Measurements from ENCODE around the gene SNED1. TPM values are rescaled to one million over a fixed set of nuclear protein-coding genes. Genes with fewer than 3 reads are reported as not detected.

Gene SNED1
- total RNA-seq, 1 experiment from 2014 or later: 3.2 TPM

DNA sequence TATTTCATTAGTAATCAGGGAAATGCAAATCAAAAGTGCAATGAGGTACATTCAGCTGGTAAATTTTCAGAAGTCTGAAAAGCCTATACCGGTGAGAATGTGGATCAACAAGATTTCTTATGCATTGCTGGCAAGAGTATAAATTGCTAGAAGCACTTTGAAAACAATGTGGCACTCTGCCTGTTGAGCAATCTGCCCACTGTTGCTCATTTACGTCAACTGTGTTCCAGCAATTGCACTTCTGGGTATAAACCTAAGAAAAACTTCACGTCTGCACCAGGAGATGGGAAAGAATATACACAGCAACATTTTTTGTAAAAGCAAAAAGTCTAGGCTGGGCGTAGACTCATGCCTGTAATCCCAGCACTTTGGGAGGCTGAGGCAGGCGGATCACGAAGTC, 62.9 kb downstream of the SNED1 start (continued):
- TF ChIP-seq, protein P1, sequence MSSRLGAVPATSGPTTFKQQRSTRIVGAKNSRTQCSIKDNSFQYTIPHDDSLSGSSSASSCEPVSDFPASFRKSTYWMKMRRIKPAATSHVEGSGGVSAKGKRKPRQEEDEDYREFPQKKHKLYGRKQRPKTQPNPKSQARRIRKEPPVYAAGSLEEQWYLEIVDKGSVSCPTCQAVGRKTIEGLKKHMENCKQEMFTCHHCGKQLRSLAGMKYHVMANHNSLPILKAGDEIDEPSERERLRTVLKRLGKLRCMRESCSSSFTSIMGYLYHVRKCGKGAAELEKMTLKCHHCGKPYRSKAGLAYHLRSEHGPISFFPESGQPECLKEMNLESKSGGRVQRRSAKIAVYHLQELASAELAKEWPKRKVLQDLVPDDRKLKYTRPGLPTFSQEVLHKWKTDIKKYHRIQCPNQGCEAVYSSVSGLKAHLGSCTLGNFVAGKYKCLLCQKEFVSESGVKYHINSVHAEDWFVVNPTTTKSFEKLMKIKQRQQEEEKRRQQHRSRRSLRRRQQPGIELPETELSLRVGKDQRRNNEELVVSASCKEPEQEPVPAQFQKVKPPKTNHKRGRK (CRISPR knock-in tag; IDR thresholded peaks at IDR 0.05; ENCODE audit: borderline replicate concordance): no peak

- H3K27ac Mint-ChIP-seq: no peak overlapping the region
- H3K27me3 Mint-ChIP-seq (ENCODE audit: low read depth): no peaks in the 10 kb centered on the region; the same call in 1 of the 2 replicates
- no peak overlapping the region for H3K4me3 Mint-ChIP-seq
- no peak for TF ChIP-seq ZNF281 (CRISPR knock-in tag; IDR thresholded peaks at IDR 0.05)
- no peak for TF ChIP-seq RELA (CRISPR knock-in tag; IDR thresholded peaks at IDR 0.05; ENCODE audit: borderline replicate concordance)
- no peak for TF ChIP-seq FOXP1 (CRISPR knock-in tag; IDR thresholded peaks at IDR 0.05; ENCODE audit: borderline replicate concordance)
- no peak for TF ChIP-seq SOX15 (CRISPR knock-in tag; IDR thresholded peaks at IDR 0.05)
- TF ChIP-seq, protein P2, sequence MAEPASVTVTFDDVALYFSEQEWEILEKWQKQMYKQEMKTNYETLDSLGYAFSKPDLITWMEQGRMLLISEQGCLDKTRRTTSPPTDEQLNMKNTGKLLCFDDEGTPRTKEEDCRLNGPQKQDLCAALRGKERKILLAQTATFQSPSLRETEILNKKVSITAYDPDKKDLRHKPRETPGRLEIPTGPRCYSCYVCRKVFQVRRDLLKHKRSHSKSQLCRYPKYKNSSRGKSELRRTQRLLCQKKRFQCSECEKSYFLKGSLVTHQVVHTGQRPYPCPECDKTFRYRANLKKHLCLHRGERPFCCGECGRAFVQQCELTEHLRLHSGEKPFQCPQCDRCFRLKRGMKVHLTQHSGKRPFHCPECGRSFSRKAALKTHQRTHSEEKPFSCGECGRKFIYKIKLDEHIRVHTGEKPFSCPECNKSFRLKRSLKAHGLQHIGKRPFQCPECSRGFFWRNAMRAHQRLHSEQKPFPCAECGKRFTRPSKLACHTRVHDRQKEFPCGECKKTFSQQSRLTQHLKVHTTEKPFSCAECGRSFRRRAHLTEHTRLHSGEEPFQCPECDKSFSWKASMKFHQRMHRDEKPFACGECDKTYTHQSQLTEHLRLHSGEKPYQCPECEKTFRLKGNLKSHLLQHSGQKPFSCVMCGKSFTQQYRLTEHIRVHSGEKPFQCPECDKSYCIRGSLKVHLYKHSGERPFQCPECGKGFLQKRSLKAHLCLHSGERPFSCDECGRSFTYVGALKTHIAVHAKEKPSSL (CRISPR knock-in tag; conservative IDR thresholded peaks at IDR 0.05): no peak
- no peak for TF ChIP-seq NR1H2 (CRISPR knock-in tag; IDR thresholded peaks at IDR 0.05)
- TF ChIP-seq SP1 (CRISPR knock-in tag; conservative IDR thresholded peaks at IDR 0.05): no peak
- no peak for TF ChIP-seq ZNF219 (CRISPR knock-in tag; IDR thresholded peaks at IDR 0.05; ENCODE audit: borderline replicate concordance)
- no peak for TF ChIP-seq USF2 (CRISPR knock-in tag; IDR thresholded peaks at IDR 0.05)
- TF ChIP-seq GTF2I (CRISPR knock-in tag; conservative IDR thresholded peaks at IDR 0.05): no peak
- no peak for TF ChIP-seq E2F1 (CRISPR knock-in tag; IDR thresholded peaks at IDR 0.05)
- H3K36me3 Mint-ChIP-seq: no peaks in the 10 kb centered on the region
- CTCF ChIA-PET: interaction anchor here (0.9 to 4.6 kb wide), 2 partner anchors 79 to 148 kb away, joined by 5 to 12 read pairs; no protein-coding TSS in a partner anchor
- peaks cover 9% of the 10 kb centered on the region for H3K9me3 Mint-ChIP-seq
- DNase-seq (ENCODE audit: low spot score) (no peak), ATAC-seq (no peak)
- POLR2A ChIA-PET: no interaction called here
- H3K4me1 Mint-ChIP-seq: no peaks in the 10 kb centered on the region
These were observed 64.1 kb downstream of the SNED1 start for GRCh38 chr2:241062389-241063092.

- CTCF ChIA-PET: interaction anchor here (0.8 to 4.6 kb wide), 5 partner anchors 15 to 149 kb away, joined by 3 to 12 read pairs (median 9); partner anchors contain the start of gene PASK
- no peak for ATAC-seq
- POLR2A ChIA-PET: no interaction called here
- no peak for TF ChIP-seq TP53 (CRISPR knock-in tag; IDR thresholded peaks at IDR 0.05)
- TF ChIP-seq, protein P3, sequence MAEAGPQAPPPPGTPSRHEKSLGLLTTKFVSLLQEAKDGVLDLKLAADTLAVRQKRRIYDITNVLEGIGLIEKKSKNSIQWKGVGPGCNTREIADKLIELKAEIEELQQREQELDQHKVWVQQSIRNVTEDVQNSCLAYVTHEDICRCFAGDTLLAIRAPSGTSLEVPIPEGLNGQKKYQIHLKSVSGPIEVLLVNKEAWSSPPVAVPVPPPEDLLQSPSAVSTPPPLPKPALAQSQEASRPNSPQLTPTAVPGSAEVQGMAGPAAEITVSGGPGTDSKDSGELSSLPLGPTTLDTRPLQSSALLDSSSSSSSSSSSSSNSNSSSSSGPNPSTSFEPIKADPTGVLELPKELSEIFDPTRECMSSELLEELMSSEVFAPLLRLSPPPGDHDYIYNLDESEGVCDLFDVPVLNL (CRISPR knock-in tag; IDR thresholded peaks at IDR 0.05; ENCODE audit: borderline replicate concordance, low read depth): no peak
- TF ChIP-seq ZNF396 (CRISPR knock-in tag; IDR thresholded peaks at IDR 0.05; ENCODE audit: borderline replicate concordance): no peak
- TF ChIP-seq NR1H2 (CRISPR knock-in tag; IDR thresholded peaks at IDR 0.05): no peak
- no peak for TF ChIP-seq NFATC4 (CRISPR knock-in tag; IDR thresholded peaks at IDR 0.05)
- TF ChIP-seq, protein P4, sequence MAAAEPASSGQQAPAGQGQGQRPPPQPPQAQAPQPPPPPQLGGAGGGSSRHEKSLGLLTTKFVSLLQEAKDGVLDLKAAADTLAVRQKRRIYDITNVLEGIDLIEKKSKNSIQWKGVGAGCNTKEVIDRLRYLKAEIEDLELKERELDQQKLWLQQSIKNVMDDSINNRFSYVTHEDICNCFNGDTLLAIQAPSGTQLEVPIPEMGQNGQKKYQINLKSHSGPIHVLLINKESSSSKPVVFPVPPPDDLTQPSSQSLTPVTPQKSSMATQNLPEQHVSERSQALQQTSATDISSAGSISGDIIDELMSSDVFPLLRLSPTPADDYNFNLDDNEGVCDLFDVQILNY (CRISPR knock-in tag; IDR thresholded peaks at IDR 0.05): no peak
- no peak for TF ChIP-seq HMGA2 (CRISPR knock-in tag; IDR thresholded peaks at IDR 0.05)
- no peak for TF ChIP-seq ZNF423 (CRISPR knock-in tag; IDR thresholded peaks at IDR 0.05)
These were observed 64.7 kb downstream of the SNED1 start for GRCh38 chr2:241063093-241063551.

More at GRCh38 chr2:241063093-241063551, 64.7 kb downstream of the SNED1 start:
- Mint-ChIP-seq H3K4me1 (no peaks in the 10 kb centered on the region), H3K36me3 (no peaks in the 10 kb centered on the region), H3K27ac (no peak overlapping the region), H3K4me3 (no peak overlapping the region), H3K27me3 (ENCODE audit: low read depth) (no peaks in the 10 kb centered on the region; the same call in 1 of the 2 replicates), H3K9me3 (peaks cover 9% of the 10 kb centered on the region)
- DNase-seq (ENCODE audit: low spot score): no peak
